ENCODE data around the gene DYNLL2.

DYNLL2 gene

DNA sequence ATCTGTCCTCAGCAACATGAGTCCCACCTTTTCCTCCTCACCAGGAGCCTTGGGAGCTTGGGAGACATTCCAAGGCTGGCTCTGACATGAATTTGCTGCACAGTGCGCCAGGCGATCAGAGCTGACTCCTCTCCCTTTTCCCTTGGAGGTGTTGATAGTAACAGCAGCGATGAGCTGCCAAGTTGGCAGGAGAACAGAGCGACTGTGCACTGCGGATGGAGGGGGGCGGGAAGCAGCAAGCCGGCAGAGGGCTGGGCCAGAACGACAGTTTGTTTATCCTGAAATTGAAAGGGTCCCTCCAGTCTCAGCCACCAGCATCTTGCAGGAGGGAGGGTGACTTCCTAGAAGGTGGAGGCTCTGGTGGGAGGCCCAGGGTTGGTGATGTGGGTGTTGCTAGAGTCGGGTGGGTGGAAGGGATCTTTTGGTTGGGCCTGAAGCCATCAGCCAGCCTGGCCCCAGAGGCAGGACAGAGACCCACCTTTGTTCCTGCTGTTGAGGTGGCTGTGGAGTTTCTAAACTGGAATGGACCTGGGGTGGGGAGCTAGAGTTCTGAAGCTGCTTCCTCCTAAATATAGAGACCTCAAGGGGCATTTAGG is 22.5 kb upstream of the DYNLL2 start:
- H3K27ac ChIP-seq (replicated peaks): no peak overlapping the region
- TF ChIP-seq, protein P1, sequence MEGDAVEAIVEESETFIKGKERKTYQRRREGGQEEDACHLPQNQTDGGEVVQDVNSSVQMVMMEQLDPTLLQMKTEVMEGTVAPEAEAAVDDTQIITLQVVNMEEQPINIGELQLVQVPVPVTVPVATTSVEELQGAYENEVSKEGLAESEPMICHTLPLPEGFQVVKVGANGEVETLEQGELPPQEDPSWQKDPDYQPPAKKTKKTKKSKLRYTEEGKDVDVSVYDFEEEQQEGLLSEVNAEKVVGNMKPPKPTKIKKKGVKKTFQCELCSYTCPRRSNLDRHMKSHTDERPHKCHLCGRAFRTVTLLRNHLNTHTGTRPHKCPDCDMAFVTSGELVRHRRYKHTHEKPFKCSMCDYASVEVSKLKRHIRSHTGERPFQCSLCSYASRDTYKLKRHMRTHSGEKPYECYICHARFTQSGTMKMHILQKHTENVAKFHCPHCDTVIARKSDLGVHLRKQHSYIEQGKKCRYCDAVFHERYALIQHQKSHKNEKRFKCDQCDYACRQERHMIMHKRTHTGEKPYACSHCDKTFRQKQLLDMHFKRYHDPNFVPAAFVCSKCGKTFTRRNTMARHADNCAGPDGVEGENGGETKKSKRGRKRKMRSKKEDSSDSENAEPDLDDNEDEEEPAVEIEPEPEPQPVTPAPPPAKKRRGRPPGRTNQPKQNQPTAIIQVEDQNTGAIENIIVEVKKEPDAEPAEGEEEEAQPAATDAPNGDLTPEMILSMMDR (IDR thresholded peaks at IDR 0.05; ENCODE audit: insufficient read depth, low read length): no peak
- TF ChIP-seq GABPA (IDR thresholded peaks at IDR 0.05; ENCODE audit: low read depth): no peak
- H3K4me3 ChIP-seq (replicated peaks; ENCODE audit: insufficient read depth, low read length): no peak overlapping the region
- no peaks in the 10 kb centered on the region for H3K27me3 ChIP-seq (ENCODE audit: insufficient read depth, poor library complexity, severe bottlenecking)
- DNase-seq (ENCODE audit: low read depth in 1 of 2, low spot score in 1 of 2): no peak

DNA sequence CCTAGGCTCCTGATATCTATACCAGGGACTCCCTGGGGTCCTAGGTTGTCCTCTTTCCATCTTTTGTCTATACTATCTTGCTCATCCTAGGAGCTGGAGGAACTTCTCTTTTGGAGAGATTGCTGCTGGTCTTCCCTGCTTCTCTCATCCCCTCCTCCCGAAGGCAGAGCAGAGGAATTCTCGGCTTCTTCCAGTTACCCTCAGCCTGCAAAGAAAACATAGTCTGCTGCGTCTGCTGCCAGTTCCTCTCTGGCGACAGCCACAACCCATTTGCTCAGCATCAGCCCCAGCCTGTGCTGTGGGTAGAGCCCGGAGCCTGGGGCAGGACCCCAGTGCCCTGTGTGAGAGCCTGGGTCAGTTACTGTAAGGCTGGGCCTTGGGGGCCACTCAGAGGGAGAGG is 21.5 kb upstream of the DYNLL2 start:
- no peaks in the 10 kb centered on the region for H3K27me3 ChIP-seq (ENCODE audit: insufficient read depth, poor library complexity, severe bottlenecking)
- H3K4me3 ChIP-seq (replicated peaks; ENCODE audit: insufficient read depth, low read length): no peak overlapping the region
- no peak for DNase-seq (ENCODE audit: low read depth in 1 of 2, low spot score in 1 of 2)
- TF ChIP-seq POLR2AphosphoS5 (IDR thresholded peaks at IDR 0.05; ENCODE audit: low read depth) (no peak), GABPA (IDR thresholded peaks at IDR 0.05; ENCODE audit: low read depth) (no peak)
- TF ChIP-seq, protein P1 (IDR thresholded peaks at IDR 0.05; ENCODE audit: insufficient read depth, low read length): no peak
- H3K27ac ChIP-seq (replicated peaks): no peak overlapping the region

DNA sequence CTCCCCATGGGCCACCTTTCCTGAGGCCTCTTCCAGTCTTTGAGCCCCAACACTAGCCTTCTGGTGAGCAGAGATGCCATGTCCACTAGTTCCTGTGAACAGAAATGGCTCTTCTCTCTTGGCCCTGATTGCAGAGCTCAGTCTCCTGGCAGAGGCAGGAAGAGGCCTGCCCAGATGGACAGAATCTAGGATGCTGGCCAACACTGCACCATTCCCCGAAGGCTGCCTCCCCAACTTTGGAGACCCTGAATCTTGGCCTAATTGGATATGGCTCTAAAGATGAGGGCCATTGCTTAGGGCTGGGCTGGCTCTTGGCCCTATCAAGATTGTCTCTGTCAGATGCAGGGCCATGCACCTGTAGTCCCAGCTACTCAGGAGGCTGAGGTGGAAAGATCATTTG is 18.0 kb upstream of the DYNLL2 start:
- DNase-seq (ENCODE audit: low read depth in 1 of 2, low spot score in 1 of 2): no peak
- H3K4me3 ChIP-seq (replicated peaks; ENCODE audit: insufficient read depth, low read length): no peak overlapping the region
- no peaks in the 10 kb centered on the region for H3K27me3 ChIP-seq (ENCODE audit: insufficient read depth, poor library complexity, severe bottlenecking)
- no peak overlapping the region for H3K27ac ChIP-seq (replicated peaks)
- TF ChIP-seq, protein P2, sequence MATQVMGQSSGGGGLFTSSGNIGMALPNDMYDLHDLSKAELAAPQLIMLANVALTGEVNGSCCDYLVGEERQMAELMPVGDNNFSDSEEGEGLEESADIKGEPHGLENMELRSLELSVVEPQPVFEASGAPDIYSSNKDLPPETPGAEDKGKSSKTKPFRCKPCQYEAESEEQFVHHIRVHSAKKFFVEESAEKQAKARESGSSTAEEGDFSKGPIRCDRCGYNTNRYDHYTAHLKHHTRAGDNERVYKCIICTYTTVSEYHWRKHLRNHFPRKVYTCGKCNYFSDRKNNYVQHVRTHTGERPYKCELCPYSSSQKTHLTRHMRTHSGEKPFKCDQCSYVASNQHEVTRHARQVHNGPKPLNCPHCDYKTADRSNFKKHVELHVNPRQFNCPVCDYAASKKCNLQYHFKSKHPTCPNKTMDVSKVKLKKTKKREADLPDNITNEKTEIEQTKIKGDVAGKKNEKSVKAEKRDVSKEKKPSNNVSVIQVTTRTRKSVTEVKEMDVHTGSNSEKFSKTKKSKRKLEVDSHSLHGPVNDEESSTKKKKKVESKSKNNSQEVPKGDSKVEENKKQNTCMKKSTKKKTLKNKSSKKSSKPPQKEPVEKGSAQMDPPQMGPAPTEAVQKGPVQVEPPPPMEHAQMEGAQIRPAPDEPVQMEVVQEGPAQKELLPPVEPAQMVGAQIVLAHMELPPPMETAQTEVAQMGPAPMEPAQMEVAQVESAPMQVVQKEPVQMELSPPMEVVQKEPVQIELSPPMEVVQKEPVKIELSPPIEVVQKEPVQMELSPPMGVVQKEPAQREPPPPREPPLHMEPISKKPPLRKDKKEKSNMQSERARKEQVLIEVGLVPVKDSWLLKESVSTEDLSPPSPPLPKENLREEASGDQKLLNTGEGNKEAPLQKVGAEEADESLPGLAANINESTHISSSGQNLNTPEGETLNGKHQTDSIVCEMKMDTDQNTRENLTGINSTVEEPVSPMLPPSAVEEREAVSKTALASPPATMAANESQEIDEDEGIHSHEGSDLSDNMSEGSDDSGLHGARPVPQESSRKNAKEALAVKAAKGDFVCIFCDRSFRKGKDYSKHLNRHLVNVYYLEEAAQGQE (IDR thresholded peaks at IDR 0.05; ENCODE audit: insufficient replicate concordance, low read depth): no peak
- no peak for TF ChIP-seq GABPA (IDR thresholded peaks at IDR 0.05; ENCODE audit: low read depth)

DNA sequence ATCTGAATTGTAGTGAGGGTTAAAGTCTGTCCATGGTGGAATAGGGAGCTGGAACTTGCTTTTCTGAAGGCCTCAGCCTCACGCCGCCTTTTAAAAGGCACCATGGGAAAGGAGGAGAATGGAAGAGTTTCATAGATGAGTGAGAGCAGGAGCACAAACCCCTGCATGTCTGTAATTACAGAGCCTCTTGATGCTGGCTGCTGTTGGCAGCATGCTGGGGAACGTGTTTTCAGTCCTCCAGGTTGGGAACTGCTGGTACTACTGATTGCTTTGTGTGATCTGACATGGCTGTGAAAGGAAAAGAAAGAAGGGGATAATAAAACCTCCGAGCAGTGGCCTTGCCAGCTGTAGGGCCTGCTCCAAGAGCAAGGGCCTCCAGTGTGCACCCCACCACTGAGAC is 16.8 kb upstream of the DYNLL2 start:
- H3K27me3 ChIP-seq (ENCODE audit: insufficient read depth, poor library complexity, severe bottlenecking): no peaks in the 10 kb centered on the region
- no peak overlapping the region for H3K4me3 ChIP-seq (replicated peaks; ENCODE audit: insufficient read depth, low read length)
- no peak for TF ChIP-seq SPI1 (IDR thresholded peaks at IDR 0.05; ENCODE audit: borderline replicate concordance, low read depth)
- TF ChIP-seq, protein P1 (IDR thresholded peaks at IDR 0.05; ENCODE audit: insufficient read depth, low read length): no peak
- TF ChIP-seq, protein P2 (IDR thresholded peaks at IDR 0.05; ENCODE audit: insufficient replicate concordance, low read depth): no peak
- no peak for TF ChIP-seq GABPA (IDR thresholded peaks at IDR 0.05; ENCODE audit: low read depth)
- TF ChIP-seq POLR2AphosphoS5 (IDR thresholded peaks at IDR 0.05; ENCODE audit: low read depth): no peak
- DNase-seq (ENCODE audit: low read depth in 1 of 2, low spot score in 1 of 2): no peak
- no peak overlapping the region for H3K27ac ChIP-seq (replicated peaks)
